Measurements from ENCODE around the gene EYS.
"Not testable (repeated sequence)": the region's sequence is repeated elsewhere in the genome, so short reads cannot be mapped to it uniquely, and the experiment has no call there.

The EYS gene

GRCh38 chr6:65071480-65071879 lies 635.5 kb downstream of the EYS start:
- DNase-seq, result no peak

GRCh38 chr6:65064844-65065243 lies 642.2 kb downstream of the EYS start:
- no peak for DNase-seq

- DNase-seq, result no peak
Measured at GRCh38 chr6:65059568-65059967, 647.5 kb downstream of the EYS start.

GRCh38 chr6:65055545-65055944 lies 651.5 kb downstream of the EYS start:
- no peak for DNase-seq

GRCh38 chr6:65052626-65053025 lies 654.4 kb downstream of the EYS start:
- no peak for DNase-seq

GRCh38 chr6:65045801-65046200 lies 661.2 kb downstream of the EYS start:
- no peak for DNase-seq

- DNase-seq, result no peak
Measured at GRCh38 chr6:65014006-65014405, 693.0 kb downstream of the EYS start.

GRCh38 chr6:65006788-65007187 lies 700.2 kb downstream of the EYS start:
- no peak for DNase-seq

GRCh38 chr6:65004283-65004682 lies 702.7 kb downstream of the EYS start:
- DNase-seq, result no peak

GRCh38 chr6:65002882-65003281 lies 704.1 kb downstream of the EYS start:
- not testable (repeated sequence) for DNase-seq

GRCh38 chr6:65000815-65001214 lies 706.2 kb downstream of the EYS start:
- no peak for DNase-seq

GRCh38 chr6:64998204-64998603 lies 708.8 kb downstream of the EYS start:
- no peak for DNase-seq

GRCh38 chr6:64996301-64996700 lies 710.7 kb downstream of the EYS start:
- no peak for DNase-seq

GRCh38 chr6:64990652-64991304 lies 716.2 kb downstream of the EYS start:
- DNase-seq, result no peak

GRCh38 chr6:64988148-64988547 lies 718.9 kb downstream of the EYS start:
- DNase-seq, result no peak

- DNase-seq, result no peak
Measured at GRCh38 chr6:64987066-64987465, 720.0 kb downstream of the EYS start.

- DNase-seq, result no peak
Measured at GRCh38 chr6:64985726-64986125, 721.3 kb downstream of the EYS start.

- DNase-seq, result no peak
Measured at GRCh38 chr6:64984948-64985347, 722.1 kb downstream of the EYS start.

- DNase-seq, result no peak
Measured at GRCh38 chr6:64983089-64983488, 723.9 kb downstream of the EYS start.

GRCh38 chr6:64973142-64973541 lies 733.9 kb downstream of the EYS start:
- DNase-seq, result no peak

GRCh38 chr6:64969139-64969538 lies 737.9 kb downstream of the EYS start:
- DNase-seq, result no peak

GRCh38 chr6:64955435-64955848 lies 751.6 kb downstream of the EYS start:
- DNase-seq, result no peak

GRCh38 chr6:64949257-64949656 lies 757.8 kb downstream of the EYS start:
- DNase-seq, result no peak

GRCh38 chr6:64948261-64948660 lies 758.8 kb downstream of the EYS start:
- no peak for DNase-seq

GRCh38 chr6:64945450-64945849 lies 761.6 kb downstream of the EYS start:
- no peak for DNase-seq
